Suppressor macrophage treated with lipopolysaccharide for 4 hours (primary cell): Measurements from ENCODE around the gene STK32B.
"Not testable (repeated sequence)": the region's sequence is repeated elsewhere in the genome, so short reads cannot be mapped to it uniquely, and the experiment has no call there.

Experiments used
- DNase-seq: peaks from one replicate; pipeline ENCODE4 v3.0.0-alpha.2; 2020

Gene STK32B

GRCh38 chr4:5409972-5410618 lies 358.8 kb downstream of the STK32B start:
- DNase-seq = no peak

- DNase-seq = no peak
These were observed 361.0 kb downstream of the STK32B start for GRCh38 chr4:5412296-5412695.

GRCh38 chr4:5412751-5413150 lies 361.5 kb downstream of the STK32B start:
- DNase-seq = no peak

DNA sequence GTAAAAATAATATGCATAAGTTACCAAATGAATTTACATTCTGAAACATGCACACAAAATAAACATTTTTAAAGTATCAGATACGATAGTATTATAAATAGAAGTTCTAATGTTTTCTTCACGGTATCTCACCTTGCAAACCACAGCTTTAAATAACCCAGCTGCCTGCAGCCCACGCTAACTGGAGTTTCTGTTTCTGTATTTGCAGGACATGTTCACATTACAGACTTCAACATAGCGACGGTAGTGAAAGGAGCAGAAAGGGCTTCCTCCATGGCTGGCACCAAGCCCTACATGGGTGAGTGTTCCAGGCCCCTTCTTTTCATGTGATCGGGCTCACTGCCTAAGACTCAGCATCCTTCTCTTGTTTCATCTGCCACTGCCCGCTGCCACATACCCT lies 365.4 kb downstream of the STK32B start:
- DNase-seq = no peak

- no peak for DNase-seq
These were observed 369.0 kb downstream of the STK32B start for GRCh38 chr4:5420266-5420665.

GRCh38 chr4:5421416-5421815 lies 370.1 kb downstream of the STK32B start:
- no peak for DNase-seq

- no peak for DNase-seq
These were observed 370.9 kb downstream of the STK32B start for GRCh38 chr4:5422195-5422594.

GRCh38 chr4:5423670-5424069 lies 372.4 kb downstream of the STK32B start:
- DNase-seq = no peak

DNA sequence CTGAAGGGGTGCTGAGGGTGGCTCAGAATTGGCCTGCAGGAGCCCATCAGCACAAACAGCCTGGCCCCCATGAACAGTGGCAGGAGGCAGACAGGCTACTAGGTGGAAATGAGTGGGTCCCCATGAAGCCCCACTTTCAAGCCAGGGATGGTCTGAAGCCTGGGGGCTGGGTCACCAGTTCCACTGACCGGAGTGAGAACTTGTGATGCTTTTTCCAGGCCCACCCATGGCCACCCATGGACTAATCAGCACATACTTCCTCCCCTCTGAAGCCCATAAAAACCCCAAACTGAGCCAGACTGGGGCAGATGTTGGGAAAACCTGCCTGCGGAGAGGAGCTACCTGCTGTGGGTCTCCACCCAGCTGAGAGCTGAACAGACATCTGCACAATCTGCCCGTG lies 372.9 kb downstream of the STK32B start:
- DNase-seq = no peak

- DNase-seq = no peak
These were observed 373.6 kb downstream of the STK32B start for GRCh38 chr4:5424901-5425300.

DNA sequence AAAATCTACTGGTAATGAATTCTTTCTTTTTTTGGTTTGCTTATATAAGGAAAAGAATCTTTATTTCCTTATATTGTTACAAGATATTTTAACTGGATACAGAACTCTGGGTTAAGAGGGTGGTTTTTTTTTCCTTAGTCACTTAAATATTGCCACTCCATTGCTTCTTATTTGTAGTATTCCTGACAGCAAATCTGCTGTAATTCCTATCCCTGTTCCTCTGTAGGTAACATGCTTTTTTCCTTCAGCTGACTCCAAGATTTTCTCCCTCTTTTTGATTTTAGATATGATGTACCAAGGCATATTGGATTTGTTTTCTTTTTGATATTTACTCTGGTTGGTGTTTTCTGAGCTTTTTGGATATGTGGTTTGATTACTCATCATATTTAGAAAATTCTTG lies 378.5 kb downstream of the STK32B start:
- no peak for DNase-seq

DNA sequence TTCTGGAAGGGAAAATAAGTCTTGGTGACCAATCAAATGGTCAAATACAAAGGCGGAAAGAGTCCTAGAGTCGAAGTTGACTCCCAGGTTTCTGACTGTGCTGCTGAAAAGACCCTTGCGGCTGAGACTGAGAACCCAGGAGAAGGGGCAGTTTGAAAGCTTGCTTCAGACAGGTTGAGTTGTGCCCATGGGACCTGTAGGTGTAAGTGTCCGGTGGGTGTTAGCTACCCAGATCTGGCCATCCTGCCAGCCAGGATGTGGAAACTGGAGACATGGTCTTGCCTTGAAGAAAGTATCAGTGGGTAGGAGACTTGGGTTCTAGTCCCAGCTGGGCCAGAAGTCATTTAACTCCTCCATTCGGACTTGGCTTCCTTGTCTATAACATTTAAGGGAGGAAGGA lies 381.9 kb downstream of the STK32B start:
- no peak for DNase-seq

- no peak for DNase-seq
These were observed 383.9 kb downstream of the STK32B start for GRCh38 chr4:5435201-5435600.

DNA sequence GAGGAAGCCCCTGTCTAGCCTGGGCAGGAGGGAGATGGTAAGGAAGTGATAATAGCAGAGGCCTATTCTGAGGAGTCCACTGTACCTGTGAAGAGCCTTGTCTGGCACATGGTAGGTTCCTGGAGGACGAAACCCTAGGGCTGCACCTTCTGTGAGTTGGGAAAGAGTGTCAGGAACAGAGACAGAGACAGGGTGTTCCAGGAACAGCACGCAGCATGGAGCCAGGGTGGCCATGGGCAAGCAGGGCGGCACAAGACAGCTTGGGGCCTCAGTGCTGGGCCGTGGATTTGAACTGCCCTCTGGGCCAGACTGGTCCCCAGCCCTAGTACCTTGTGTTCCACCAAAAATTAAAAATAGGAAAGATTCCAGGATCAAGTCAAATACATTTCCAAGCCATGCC lies 384.5 kb downstream of the STK32B start:
- no peak for DNase-seq

- DNase-seq = not testable (repeated sequence)
These were observed 392.9 kb downstream of the STK32B start for GRCh38 chr4:5443976-5444802.

DNA sequence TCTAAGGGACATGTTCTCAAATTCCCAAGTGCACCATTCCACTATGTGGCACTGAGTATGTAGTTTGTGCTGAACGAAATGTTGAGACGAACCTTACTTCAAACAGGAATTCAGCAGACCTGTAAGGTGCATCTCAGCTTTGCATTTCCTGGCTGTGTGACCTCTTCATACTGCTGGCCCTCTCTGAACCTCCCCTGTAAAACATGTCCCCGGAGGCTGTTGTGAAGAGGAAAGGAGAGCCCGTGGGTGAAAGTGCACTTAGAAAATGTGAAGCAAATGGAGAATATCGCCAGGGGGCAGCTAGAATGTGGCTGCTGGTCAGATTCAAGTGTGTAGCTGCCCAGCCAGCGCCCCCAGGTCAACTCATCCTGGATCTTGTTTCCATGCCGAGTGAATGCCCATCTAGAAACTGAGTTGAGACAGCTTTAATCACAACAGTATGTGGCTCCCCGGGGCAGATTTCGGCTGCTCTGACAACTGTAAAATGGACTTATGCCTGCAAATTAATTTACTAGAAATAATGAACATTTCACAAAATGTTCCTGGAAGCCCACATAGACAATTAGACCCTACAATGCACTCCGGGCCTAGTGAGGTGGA lies 393.7 kb downstream of the STK32B start:
- DNase-seq = no peak

- no peak for DNase-seq
These were observed 395.4 kb downstream of the STK32B start for GRCh38 chr4:5446595-5447226.

GRCh38 chr4:5447755-5448154 lies 396.5 kb downstream of the STK32B start:
- DNase-seq = no peak

DNA sequence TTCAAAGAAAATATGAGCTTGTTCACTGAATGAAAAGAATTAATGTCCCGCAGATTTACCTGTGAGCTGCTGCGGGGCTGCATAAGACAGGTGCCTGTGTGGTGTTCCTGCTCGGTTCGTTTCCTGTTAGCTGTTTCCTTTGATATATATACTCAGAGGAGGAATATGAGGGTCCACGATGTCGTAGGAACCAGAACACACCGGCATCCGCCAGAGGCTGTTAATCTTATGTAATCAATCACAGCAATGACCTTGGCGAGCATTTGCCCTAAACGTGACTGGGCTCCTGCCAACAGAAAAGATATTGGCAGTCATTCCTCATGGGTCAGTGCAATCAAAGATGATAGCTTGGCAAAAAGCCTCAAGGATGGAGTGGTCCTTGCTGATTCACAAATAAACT lies 396.9 kb downstream of the STK32B start:
- no peak for DNase-seq

GRCh38 chr4:5451243-5451642 lies 400.0 kb downstream of the STK32B start:
- no peak for DNase-seq

DNA sequence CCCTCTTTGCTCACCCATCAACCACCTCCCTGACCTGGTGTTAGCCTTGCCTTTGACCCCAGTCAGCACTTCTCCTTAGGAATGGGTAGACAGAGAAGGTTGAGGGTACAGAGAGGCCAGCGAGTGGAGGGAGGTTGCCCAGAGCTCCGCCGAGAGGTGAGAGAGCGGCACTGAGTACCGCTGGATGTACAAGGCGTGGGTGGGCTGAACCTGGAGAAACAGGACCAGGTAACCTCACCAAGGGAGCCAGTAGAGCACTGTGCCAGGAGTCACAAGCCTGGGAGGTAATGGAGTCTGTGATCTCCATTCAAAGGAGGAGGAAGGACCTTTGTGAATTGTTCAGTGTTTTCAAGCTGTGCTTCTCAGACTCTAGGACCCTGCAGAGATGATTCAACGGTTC lies 400.9 kb downstream of the STK32B start:
- DNase-seq = no peak

DNA sequence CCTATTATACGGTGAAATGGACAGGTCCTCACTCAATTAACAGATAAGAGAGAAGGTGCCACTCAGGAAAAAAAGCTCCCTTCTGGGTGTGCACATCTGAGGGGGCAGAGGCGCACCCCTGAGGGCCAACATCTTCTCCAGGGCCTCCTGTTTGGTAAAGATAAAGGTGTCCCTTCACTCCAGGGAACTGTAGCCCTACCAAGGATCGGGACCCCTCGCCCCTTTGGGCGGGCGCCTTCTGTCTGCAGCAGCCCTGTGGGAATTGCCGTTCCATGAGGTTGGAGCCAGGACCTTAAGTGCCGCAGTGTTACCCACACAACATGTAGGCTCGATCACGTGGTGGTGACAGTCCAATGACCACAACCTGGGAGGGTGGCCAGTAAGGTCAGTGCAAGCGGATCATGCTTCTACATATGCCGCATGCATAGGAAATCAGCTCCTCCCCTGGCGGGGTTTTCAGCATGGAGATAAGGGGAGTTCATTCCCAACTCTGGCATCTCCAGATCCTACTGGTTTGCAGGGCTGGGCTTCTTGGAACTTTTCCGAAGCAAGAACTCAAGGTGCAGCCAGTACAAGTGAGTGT lies 403.8 kb downstream of the STK32B start:
- DNase-seq = no peak

GRCh38 chr4:5456296-5456845 lies 405.1 kb downstream of the STK32B start:
- no peak for DNase-seq
